ENCODE data around the gene HS3ST5.
"Not testable (repeated sequence)": the region's sequence is repeated elsewhere in the genome, so short reads cannot be mapped to it uniquely, and the experiment has no call there.

Gene HS3ST5

DNA sequence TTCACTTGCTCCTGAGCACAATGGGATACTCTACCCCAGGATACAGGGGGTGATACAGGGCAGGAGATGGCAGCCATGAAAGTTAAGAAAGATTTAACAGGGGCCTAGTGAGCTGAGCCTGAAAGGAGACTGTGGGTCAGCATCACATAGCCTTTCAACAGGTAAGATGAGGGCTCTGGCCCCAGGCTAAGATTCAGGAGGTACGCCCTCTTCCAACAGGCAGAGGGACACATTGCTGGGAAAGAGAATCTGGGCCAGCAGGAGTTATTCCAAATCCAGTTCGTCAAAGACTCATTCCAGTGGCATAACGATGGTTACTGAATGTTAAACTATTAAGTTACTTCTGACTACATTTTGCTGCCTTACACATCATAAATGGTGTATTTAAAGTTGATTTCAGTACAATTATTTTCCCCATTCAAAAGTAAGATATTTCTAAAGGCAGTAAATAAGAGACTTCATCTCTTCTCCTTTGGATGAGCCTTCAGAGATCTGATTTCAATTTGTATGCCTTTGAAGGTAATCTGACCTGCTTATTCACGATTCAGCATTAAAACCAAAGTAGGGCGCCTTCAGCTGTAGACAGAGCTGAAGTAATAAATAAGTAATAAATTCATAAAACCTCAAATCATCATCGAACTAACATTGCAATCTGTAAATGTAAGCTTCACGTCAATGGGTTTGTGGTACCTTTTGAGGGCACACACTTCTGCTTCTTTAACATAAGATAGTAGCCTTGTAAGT is 62.4 kb downstream of the HS3ST5 start:
- in situ Hi-C loops (cut with HindIII; ENCODE audit: low sequenced_read_pairs) = no loop called here

DNA sequence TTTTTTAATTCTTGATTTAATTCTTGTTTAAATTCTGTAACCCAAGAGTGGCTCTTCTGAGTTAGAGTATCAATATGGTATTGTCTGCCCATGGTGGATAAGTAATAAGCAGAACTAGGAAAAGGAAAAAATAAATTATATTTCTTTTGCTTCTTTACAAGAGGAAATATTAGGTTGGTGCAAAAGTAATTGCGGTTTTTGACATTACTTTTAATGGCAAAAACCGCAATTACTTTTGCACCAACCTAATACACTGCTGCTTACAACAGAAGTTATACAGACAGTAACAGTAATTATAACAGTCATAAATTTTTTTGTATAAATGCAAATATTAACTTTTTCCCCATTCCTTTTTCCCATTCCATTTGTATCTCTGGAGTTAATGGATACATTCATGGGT is 65.6 kb downstream of the HS3ST5 start:
- in situ Hi-C loops (cut with HindIII; ENCODE audit: low sequenced_read_pairs) = no loop called here

DNA sequence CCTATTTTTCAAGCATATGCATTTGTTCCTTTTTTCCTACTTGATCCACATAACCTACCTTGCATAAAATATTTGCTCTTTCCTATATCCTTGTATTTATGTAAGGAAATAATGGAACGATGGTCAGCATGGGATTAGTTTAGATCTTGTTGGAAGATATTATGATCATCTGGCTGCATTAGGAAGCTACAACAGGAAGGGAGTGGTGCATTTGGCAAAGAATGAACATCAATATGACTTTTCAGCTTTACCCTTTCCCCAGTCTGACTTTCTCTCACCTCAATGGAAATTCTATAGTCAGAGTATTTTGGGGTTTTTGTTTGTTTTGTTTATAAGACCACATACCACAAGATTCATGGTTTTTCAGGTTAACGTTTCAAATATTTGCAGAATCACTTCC is 66.0 kb downstream of the HS3ST5 start:
- in situ Hi-C loops (cut with HindIII; ENCODE audit: low sequenced_read_pairs) = no loop called here

DNA sequence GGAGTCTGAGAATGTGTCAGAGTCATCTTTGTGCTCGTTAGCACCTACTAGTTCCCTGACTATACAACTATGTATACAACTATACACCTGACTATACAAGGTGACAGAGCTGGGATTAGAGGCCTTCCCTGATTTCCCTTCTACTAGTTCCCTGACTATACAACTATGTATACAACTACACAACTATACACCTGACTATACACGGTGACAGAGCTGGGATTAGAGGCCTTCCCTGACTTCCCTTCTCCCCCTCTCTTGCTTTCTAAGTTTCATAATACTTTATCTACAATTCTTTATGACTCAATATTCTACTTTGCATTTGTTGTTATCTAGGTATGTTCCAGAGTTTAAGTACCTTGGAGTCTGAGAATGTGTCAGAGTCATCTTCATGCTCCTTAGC is 68.0 kb downstream of the HS3ST5 start:
- in situ Hi-C loops (cut with HindIII; ENCODE audit: low sequenced_read_pairs) = no loop called here

DNA sequence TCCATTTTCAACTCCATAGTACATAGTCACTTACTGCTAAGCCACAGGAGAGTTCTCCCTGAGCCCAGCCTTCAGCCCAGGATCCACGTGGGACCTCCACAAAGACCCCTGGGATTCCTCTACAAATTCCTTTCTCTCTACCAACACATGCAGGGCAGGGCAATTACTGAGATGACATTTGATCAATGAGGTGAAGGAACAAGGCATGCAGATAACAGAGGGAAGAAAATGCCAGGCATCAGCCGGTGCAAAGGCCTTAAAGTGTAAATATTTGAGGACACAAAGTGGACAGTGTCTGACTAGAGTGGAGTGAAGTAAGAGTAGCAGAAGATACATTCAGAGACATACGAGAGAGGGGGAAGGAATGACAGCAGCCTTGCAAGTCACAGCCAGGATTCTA is 70.2 kb downstream of the HS3ST5 start:
- in situ Hi-C loops (cut with HindIII; ENCODE audit: low sequenced_read_pairs) = no loop called here

DNA sequence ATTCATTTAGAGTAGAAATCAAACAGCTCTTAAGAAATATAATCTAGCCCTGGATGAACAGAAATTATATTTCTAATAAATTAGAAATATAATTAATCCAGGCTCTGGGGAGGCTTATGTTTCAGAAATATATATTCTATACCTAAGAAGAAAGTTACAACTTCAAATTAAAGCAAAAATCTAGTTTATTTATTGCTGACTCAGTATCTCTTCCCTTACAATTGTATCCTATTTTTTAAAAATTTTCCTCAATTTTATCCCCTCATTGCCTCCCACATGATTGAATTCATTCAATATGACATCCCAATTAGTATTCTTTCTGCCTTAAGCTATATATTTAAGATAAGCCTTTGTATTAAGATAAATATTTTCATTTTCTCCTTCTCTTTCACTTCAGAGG is 71.4 kb downstream of the HS3ST5 start:
- in situ Hi-C loops (cut with HindIII; ENCODE audit: low sequenced_read_pairs) = no loop called here

DNA sequence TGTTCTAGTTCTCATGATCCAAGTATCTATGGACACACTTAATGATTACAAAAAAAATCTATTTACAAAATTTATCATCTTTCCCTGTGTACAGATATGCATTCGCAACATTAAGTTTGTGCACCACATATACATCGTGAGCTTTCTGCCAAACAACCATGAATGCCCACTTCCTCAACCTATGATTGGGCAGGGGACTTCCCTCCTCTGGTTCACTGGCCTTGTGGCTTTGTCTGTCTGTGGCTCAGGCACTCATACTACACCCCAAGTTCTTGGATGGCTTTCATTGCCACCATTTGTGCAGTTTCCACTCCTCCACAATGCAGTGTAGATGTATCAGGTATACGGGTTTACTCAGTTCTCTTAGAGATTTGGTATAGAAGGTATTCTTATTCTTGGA is 74.9 kb downstream of the HS3ST5 start:
- in situ Hi-C loops (cut with HindIII; ENCODE audit: low sequenced_read_pairs) = no loop called here

DNA sequence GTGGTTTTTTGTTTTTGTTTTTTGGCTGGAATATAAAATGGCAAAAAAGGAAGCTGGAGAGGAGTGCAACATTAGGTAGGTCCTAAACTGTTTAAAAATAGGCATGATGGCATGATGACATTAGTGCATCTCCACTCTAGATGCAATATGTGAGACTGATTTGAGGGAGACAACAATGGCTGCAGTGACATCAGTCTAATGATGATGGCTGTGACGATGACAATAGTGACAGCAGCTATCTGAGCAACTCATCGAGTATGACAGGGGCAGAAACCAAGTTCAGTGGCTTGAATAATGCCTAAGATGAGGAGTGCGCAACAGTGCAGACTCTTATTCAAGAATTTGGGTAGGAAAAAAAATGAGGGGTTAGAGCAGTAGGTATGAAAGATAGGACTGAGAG is 82.0 kb downstream of the HS3ST5 start:
- in situ Hi-C loops (cut with HindIII; ENCODE audit: low sequenced_read_pairs) = no loop called here

DNA sequence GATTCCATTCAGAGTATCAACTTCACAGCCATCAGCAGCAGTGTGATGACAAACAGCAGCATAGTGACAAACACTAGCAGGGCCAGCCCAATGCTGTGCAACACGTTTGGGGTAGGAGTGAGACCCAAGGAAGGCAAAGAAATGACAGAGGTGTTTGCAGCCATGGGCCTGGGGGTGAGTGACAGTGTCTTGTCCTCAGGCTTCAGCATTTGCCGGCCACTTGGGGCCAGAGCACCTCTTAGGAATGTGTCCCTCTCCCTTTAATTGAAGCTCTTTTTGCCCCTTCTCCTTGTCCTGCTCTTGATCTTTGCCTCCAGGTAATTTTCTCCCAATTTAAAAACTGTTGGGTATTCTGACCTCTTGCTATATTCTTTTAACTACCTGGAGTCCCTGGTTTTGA is 84.4 kb downstream of the HS3ST5 start:
- in situ Hi-C loops (cut with HindIII; ENCODE audit: low sequenced_read_pairs) = no loop called here

DNA sequence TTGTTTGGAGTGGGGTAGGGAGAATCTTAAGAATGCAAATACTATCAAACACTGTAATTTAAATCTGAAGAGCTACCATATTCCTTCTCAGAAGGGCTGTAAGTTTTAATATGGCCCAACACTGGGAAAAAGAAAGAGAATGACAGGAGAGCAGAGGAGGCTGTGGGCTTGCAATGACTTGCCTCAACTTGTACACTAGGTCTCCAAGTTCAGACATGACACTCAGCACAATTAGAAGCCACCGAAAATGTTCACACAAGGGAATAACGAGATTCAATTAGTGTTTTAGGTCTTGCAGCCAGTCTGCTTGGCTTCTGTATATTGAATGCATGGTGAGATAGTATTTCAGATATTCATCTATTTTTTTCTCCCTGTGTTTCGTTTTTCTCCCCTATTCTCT is 89.4 kb downstream of the HS3ST5 start:
- in situ Hi-C loops (cut with HindIII; ENCODE audit: low sequenced_read_pairs) = no loop called here

DNA sequence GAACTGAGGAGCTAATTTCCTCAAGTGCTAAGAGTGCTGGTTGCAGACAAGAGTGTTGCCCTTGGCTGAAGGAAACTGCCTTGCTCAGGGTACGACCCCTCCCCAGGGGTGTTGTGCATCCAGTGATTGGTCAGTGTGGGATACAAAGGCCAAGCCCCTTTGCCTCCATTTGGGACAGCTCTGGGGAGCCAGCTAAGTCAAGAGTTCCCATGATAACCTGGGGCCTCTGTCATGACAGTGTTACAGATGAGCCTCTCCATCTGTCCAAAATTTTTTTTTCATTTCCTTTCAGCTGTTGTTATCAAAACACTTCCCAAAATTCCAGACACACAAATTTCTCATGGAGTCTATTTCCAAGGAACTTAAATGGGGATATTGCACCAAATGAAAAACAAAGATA is 93.3 kb downstream of the HS3ST5 start:
- in situ Hi-C loops (cut with HindIII; ENCODE audit: low sequenced_read_pairs) = no loop called here

DNA sequence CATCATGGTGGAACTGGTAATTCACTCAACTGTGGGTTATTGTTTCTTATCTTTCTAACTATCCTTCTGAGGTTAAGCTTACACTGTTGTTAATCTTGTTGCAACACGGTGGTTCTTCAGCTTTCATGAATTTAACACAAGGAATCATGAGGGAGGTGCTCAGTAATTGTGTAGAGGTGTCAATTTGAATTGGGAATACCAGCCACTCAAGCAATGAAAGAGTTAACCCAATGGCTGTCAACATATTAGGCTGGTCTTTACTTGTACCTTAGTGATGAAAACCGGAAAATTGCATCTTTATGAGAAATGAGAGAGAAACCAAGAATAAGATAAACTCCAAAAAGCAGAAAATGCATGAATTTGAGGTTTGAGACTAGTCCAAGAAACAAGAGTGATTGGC is 95.7 kb downstream of the HS3ST5 start:
- in situ Hi-C loops (cut with HindIII; ENCODE audit: low sequenced_read_pairs) = no loop called here

DNA sequence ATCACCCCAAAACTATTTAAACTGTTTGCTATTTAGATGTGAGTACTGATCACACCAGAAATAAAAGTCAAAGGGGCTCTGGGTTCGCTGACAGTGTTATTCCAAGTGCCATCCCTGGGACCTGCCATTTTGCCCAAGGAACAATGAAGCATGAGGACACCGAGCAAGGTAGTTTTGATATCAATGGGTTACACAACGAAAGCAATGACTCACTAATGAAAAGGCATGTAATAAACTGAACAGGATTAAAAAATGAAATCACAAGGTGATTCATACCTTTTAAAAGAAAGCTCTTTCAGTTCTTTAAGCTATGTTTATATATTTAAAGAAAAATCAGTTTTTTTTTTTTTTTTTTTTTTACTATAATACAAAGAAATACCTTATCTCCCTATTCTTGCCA is 102.0 kb downstream of the HS3ST5 start:
- in situ Hi-C loops (cut with HindIII; ENCODE audit: low sequenced_read_pairs) = no loop called here

DNA sequence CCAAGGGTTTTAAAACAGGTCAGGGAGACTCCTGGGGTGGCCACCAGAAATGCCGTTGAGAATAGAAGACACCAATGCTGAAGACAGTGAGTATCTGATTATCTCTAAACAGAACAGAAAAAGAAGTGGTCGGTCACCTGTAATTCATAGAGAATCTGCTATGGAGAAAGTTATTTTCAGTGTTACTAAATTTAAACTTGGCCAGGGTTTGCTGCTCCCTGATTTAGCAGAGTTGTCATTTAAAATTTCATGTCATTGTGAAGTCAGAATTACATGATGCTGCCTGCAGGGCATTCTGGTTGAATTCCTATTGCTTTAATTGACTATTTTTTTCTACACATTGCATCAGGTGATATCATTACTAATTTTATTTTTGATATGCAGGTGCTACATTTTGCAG is 114.1 kb downstream of the HS3ST5 start:
- in situ Hi-C loops (cut with HindIII; ENCODE audit: low sequenced_read_pairs) = no loop called here

DNA sequence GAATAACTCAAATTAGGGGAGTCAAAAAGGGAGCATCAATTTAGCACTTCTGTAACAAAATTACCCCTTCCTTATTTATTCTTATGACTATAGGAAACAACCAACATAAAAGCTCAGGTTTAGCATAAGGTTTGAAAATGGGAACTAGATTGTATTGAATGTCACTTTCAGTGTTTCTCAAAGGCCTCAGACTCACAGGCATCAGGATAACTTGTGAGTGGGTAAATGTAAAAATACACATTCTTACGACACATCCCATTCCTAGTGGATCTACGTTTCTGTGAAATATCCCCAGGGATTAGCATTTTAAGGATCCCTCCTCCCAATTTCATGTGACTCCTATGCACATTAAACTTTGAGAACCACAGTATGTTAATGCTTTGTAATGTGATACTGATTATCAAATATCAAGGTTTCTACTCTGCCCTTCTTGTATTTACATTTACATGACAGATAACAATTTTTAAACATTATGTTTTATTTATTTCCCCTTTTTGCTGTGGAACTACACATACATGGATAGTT is 114.8 kb downstream of the HS3ST5 start:
- in situ Hi-C loops (cut with HindIII; ENCODE audit: low sequenced_read_pairs) = no loop called here

DNA sequence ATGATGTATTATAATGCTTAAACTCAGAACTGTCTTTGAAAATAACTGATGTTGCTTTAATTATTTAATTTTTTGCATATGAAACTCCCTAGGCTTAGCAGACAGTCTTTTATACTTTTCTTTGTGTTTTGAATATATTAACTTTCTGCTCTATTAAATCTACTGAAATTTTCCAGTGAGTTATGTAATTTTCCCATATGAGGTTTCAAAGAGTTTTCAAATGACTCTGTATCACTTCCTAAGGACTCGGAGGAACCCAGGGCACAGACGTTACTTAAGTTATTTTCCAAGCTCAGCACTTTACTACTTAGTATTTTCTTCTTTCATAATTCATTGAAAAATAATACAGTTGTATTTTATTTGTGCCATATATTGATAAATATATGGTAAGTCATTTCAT is 122.6 kb downstream of the HS3ST5 start:
- in situ Hi-C loops (cut with HindIII; ENCODE audit: low sequenced_read_pairs) = no loop called here

DNA sequence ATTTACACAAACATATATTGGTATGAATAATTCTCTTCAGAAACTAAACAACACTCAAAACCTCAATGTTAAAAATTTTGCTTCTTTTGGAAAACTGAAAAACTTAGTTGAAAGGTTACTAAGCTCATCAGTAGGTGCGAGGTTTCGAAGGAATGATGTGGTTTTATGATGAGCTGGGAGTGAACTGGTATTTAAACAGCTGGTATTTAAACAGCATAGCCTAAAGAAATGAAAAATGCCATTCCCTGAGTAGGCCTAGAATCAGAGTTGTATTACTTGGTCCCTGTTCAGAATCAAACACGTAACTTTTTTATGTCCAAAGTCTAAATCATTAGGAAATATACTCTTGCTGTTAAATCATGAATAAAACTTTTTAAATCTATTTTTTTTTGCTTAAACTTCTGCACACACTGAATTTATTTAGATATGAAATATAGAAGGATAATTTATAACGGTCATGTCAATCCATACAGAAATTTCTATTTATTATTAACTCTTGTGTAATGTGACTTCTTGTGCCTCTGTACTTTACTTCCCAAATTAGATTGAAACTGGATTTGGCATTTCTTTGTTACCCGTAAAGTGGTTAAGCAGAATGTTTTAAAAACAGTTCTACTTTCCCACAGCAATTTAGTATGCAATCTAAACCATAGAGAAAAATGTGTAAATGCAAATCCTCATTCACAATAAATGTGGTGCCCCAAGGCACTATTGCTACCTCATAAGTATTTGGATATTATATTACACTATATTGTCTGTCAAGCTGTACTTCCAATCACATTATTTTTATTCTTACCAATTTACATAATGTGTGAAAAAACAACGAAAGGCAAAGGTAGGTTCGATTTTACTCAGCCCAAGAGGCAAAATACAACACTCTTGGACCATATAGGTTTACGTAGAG is 124.1 kb downstream of the HS3ST5 start:
- in situ Hi-C loops (cut with HindIII; ENCODE audit: low sequenced_read_pairs) = no loop called here

DNA sequence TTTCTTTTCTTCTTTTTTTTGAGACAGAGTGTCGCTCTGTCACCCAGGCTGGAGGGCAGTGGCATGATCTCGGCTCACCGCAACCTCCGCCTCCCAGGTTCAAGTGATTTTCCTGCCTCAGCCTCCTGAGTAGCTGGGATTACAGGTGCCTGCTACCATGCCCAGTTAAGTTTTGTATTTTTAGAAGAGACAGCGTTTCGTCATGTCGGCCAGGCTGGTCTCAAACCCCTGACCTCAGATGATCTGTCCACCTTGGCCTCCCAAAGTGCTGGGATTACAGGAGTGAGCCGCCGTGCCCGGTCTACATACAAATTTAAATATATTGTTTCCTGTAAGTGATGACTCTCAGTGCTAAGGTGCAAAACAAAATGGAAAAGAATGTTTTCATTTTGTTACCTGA is 124.8 kb downstream of the HS3ST5 start:
- in situ Hi-C loops (cut with HindIII; ENCODE audit: low sequenced_read_pairs) = not testable (repeated sequence)

DNA sequence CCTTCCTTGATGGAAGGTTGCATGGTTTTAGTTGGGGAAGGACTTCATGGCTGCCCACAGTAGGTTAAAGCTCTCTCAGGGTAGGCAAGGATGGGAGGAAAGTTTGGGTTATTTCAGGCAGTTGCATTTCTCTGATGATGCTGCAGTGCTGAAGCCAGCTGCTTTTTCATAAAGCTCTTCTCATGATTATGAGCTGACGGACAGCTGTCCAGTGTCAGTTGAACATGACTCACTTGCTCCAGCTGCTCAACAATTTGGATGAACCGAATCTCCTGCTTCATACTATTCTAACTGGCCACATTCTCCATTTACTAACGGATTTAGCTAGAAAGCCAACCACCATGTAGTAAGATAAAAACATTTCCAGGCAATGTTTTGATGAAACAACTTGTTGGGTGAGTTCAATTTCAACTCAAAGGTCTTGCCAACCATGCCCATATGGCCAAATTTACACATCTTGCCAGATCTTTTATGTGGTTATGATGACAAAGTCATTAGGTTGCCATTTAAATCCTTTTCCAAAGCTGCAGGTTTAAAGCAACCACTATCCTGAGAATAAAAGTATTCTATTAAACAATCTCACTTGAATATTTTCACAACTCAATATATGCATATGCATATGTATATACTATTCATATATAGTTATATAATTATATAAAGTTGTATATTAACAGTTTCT is 125.9 kb downstream of the HS3ST5 start:
- in situ Hi-C loops (cut with HindIII; ENCODE audit: low sequenced_read_pairs) = no loop called here

DNA sequence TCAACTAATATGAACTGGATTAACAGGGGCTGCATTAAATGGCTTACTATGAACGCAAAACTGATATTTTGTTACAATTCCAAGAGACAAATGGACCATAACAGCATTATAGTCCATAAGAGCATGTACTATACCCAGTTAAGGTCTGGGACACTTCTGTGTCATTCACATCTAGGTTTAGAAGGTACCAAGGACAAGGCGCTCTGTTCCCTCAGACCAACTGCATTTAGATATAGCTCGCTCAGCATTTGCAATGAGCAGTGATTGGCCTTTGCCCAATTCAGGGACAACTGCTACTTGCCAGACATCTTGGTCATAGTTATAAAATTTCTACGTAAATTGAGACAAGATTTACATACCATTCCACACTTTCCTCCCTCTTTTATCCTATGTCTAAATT is 132.4 kb downstream of the HS3ST5 start:
- in situ Hi-C loops (cut with HindIII; ENCODE audit: low sequenced_read_pairs) = no loop called here

DNA sequence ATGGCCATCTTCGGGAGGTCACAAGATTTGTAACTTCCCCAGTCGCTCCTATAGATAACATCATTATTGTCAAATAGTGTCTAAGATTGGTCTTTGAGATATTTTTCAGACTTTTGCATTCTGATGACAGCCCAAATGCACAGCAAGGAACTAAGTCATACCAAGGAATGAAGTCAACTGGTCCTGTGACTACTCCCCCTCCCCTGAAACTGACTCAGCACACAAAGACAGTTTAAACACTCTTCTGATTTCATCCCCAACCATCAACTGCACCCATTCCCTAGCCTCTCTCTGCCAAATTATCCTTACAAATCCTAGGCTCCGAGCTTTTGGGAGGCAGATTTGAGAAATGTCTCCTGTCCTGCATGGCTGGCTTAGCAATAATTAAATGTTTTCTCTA is 139.4 kb downstream of the HS3ST5 start:
- in situ Hi-C loops (cut with HindIII; ENCODE audit: low sequenced_read_pairs) = no loop called here

DNA sequence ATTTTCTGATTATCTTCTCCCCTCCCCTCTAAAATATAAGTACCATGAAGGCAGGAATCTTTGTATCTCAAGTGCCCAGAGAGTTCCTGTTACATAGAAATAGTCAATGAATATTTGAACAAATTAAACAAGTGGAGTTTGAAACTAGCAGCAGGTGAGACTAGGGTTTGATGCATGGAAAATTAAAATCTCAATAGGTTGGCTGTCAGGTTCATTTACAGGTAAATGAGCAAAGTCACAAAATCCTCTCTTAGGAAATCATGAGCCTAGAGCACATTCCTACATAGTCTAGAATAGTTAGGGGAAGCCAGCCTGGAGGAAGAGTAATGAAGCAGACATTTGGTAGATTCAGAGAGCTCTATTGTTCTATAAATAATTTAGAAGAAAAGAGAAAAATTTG is 140.4 kb downstream of the HS3ST5 start:
- in situ Hi-C loops (cut with HindIII; ENCODE audit: low sequenced_read_pairs) = no loop called here
